Thymus (tissue), 11 donors: ENCODE measurements around the gene NHS. TPM values are rescaled to one million over a fixed set of nuclear protein-coding genes. Genes with fewer than 3 reads are reported as not detected.

Experiments
- DNase-seq, 9 donors: peaks; one replicate each; pipeline ENCODE4 v3.0.0-alpha.2; 2013; ENCODE audit warnings: low spot score in 9 of 9, low read depth in 6 of 9, missing footprints in 1 of 9
- H3K27ac ChIP-seq, 2 donors: one replicate each; pipeline ENCODE4 v1.5.1; 2013; ENCODE audit warnings: control low read depth in 1 of 2, low read depth in 1 of 2, low read length in 1 of 2, mild to moderate bottlenecking in 1 of 2, moderate library complexity in 1 of 2
- H3K27me3 ChIP-seq, 2 donors: one replicate each; pipeline ENCODE4 v1.5.1; 2013; ENCODE audit warnings: low read length in 1 of 2; ENCODE audit not compliant: control insufficient read depth in 2 of 2, insufficient read depth in 1 of 2
- H3K36me3 ChIP-seq, 2 donors: one replicate each; pipeline ENCODE4 v1.5.1; 2013; ENCODE audit warnings: low read length in 1 of 2, mild to moderate bottlenecking in 1 of 2, moderate library complexity in 1 of 2; ENCODE audit not compliant: control insufficient read depth in 2 of 2, insufficient read depth in 2 of 2
- H3K4me1 ChIP-seq, 2 donors: one replicate each; pipeline ENCODE4 v1.5.1; 2013; ENCODE audit warnings: low read length in 2 of 2; ENCODE audit not compliant: control insufficient read depth in 2 of 2, insufficient read depth in 2 of 2
- H3K4me3 ChIP-seq, 2 donors: one replicate each; pipeline ENCODE4 v1.5.1; 2013; ENCODE audit warnings: low read length in 2 of 2, control low read depth in 1 of 2, mild to moderate bottlenecking in 1 of 2
- H3K9me3 ChIP-seq, 2 donors: one replicate each; pipeline ENCODE4 v1.5.1; 2013; ENCODE audit warnings: low read length in 1 of 2, mild to moderate bottlenecking in 1 of 2; ENCODE audit not compliant: control insufficient read depth in 2 of 2, insufficient read depth in 1 of 2
- WGBS: extraction: QIAGEN DNeasy Blood & Tissue Kit; methylation state at CpG from one replicate; pipeline ENCODE4 v1.1.7; 2013; 5-methylcytosine and 5-hydroxymethylcytosine counted together
- polyA plus RNA-seq: library from polyadenylated mRNA; stranded (reverse); fragments of 200-250 nt; gene quantifications from one replicate; pipeline ENCODE4 v1.2.3, GENCODE V29; 2013
- total RNA-seq: library from RNA; stranded (reverse); fragments of 120-200 nt; gene quantifications from one replicate; pipeline ENCODE4 v1.2.4, GENCODE V29; 2013
- donor health status: healthy.

The NHS gene
- total and polyA plus RNA-seq, 2 donors, result 1.7 to 2.8 TPM

DNA sequence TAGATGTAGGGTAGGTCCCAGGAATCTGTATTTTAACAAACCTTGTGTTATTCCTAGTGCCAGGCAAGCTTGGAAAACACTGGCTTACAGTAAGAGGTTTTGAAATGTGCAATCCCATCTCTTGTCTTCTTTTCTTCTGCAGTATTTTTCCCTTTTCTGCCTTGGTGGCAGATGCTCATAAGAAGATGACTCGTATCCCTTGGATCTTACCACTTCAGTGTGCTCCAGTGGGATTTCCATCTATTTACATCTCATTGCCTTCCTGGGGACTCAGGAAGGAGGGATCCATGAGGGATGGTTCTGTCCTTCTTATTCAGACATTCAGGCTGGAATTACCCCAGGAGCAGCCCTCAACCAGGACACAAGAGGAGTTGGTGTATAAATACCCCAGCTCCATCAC, 136.6 kb downstream of the NHS start:
- no peak overlapping the region for H3K4me3 ChIP-seq
- H3K27me3 ChIP-seq, result no peaks in the 10 kb centered on the region
- no peak overlapping the region for H3K27ac ChIP-seq
- no peaks in the 10 kb centered on the region for H3K4me1 ChIP-seq
- no peaks in the 10 kb centered on the region for H3K9me3 ChIP-seq
- WGBS, result 100% methylated on average over 1 of the region's 1 CpG
- no peaks in the 10 kb centered on the region for H3K36me3 ChIP-seq
- DNase-seq, result no peak

- no peaks in the 10 kb centered on the region for H3K4me1 ChIP-seq
- H3K4me3 ChIP-seq, result no peak overlapping the region
- no peaks in the 10 kb centered on the region for H3K9me3 ChIP-seq
- WGBS, result 87% methylated on average over 7 of the region's 7 CpGs
- DNase-seq, result no peak
- H3K36me3 ChIP-seq, result no peaks in the 10 kb centered on the region
- no peak overlapping the region for H3K27ac ChIP-seq
- H3K27me3 ChIP-seq, result no peaks in the 10 kb centered on the region
Observed at GRCh38 chrX:17519358-17519757, 144.4 kb downstream of the NHS start.

- no peaks in the 10 kb centered on the region for H3K9me3 ChIP-seq
- no peaks in the 10 kb centered on the region for H3K36me3 ChIP-seq
- H3K4me1 ChIP-seq, result no peaks in the 10 kb centered on the region
- no peak overlapping the region for H3K4me3 ChIP-seq
- no peaks in the 10 kb centered on the region for H3K27me3 ChIP-seq
- no peak for DNase-seq
- WGBS, result 91% methylated on average over 2 of the region's 2 CpGs
- no peak overlapping the region for H3K27ac ChIP-seq
Observed at GRCh38 chrX:17520016-17520615, 145.1 kb downstream of the NHS start.

DNA sequence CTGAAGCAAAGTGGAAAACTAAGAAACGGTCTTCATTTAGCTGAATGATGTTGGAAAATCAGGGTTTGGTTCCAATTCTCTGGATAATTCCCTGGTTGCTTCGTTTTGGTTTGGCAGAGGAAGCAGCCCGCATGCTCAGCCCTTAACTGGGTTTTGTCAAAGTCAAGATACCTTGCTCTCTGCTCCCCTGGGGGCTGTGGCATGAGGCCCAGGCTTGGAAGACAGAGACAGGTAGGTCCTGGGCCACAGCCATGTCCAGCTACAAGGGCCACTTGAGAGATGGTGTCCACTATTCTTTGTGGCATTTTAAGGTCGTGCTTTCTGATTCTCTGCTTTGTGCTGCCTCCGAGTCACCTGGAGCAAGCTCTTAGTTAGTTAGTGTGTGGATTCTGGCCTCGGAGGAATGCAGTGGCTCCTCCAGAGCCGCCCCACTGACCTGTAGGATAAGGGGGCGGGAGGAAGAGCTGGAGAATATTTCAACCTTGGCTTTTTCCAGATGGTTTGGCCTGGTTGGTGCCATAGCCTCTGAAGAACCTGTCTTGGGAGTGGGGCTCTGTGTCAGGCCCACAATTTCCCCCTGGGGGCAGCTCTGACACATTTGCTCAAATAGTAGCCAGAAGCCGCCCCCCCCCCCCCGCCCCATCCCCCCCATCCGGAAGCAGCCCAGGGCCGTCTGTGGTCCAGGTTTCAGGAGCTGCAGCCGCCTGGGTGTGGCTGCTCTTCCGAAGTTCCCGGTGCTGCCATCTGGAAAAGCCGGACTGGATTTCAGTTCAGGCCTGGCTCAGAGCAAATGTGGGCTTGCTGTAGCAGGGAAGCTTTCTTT, 147.1 kb downstream of the NHS start:
- Histone ChIP-seq H3K9me3 (no peaks in the 10 kb centered on the region), H3K36me3 (no peaks in the 10 kb centered on the region), H3K4me3 (no peak overlapping the region), H3K4me1 (peaks cover 0 to 3% of the 10 kb centered on the region in 2 donors), H3K27me3 (no peaks in the 10 kb centered on the region), H3K27ac (no peak overlapping the region)
- DNase-seq, result no peak
- 69% methylated on average over 15 of the region's 16 CpGs for WGBS

- DNase-seq, result no peak
- 87% methylated on average over 1 of the region's 1 CpG for WGBS
Observed at GRCh38 chrX:17525266-17525665, 150.3 kb downstream of the NHS start.

GRCh38 chrX:17525762-17526555, 151.0 kb downstream of the NHS start:
- Histone ChIP-seq H3K36me3 (no peaks in the 10 kb centered on the region), H3K9me3 (no peaks in the 10 kb centered on the region), H3K4me3 (no peak overlapping the region), H3K4me1 (peaks cover 0 to 10% of the 10 kb centered on the region in 2 donors), H3K27me3 (no peaks in the 10 kb centered on the region), H3K27ac (no peak overlapping the region)
- no peak for DNase-seq
- 94% methylated on average over 8 of the region's 8 CpGs for WGBS

More at GRCh38 chrX:17525266-17525665, 150.3 kb downstream of the NHS start:
- Histone ChIP-seq H3K4me1 (peaks cover 0 to 10% of the 10 kb centered on the region in 2 donors), H3K36me3 (no peaks in the 10 kb centered on the region), H3K27me3 (no peaks in the 10 kb centered on the region), H3K4me3 (no peak overlapping the region), H3K27ac (no peak overlapping the region), H3K9me3 (no peaks in the 10 kb centered on the region)

GRCh38 chrX:17527135-17527701, 152.2 kb downstream of the NHS start:
- DNase-seq, result no peak

GRCh38 chrX:17527922-17528321, 152.9 kb downstream of the NHS start:
- Histone ChIP-seq H3K27me3 (no peaks in the 10 kb centered on the region), H3K4me3 (no peak overlapping the region), H3K36me3 (no peaks in the 10 kb centered on the region), H3K4me1 (peaks cover 0 to 10% of the 10 kb centered on the region in 2 donors), H3K27ac (no peak overlapping the region), H3K9me3 (no peaks in the 10 kb centered on the region)
- 23% methylated on average over 1 of the region's 1 CpG for WGBS
- DNase-seq, result no peak

More at GRCh38 chrX:17527135-17527701, 152.2 kb downstream of the NHS start:
- H3K4me1 ChIP-seq, result peaks cover 0 to 10% of the 10 kb centered on the region in 2 donors
- no peak overlapping the region for H3K27ac ChIP-seq
- no peaks in the 10 kb centered on the region for H3K27me3 ChIP-seq
- 43% methylated on average over 5 of the region's 5 CpGs for WGBS
- no peaks in the 10 kb centered on the region for H3K36me3 ChIP-seq
- no peaks in the 10 kb centered on the region for H3K9me3 ChIP-seq
- H3K4me3 ChIP-seq, result no peak overlapping the region
